GM10266 (cell line): Measurements from ENCODE around the gene LRRC1.

Experiments
- DNase-seq: peaks from one replicate; pipeline ENCODE4 v3.0.0; 2012; ENCODE audit errors: extremely low spot score
- TF ChIP-seq, protein P1 (sequence below): IDR thresholded peaks from 2 replicates; pipeline ENCODE4 v1.5.1; 2012; ENCODE audit warnings: mild to moderate bottlenecking, low read depth; ENCODE audit not compliant: control insufficient read depth, insufficient read depth; ENCODE audit errors: missing control alignments

Gene LRRC1

DNA sequence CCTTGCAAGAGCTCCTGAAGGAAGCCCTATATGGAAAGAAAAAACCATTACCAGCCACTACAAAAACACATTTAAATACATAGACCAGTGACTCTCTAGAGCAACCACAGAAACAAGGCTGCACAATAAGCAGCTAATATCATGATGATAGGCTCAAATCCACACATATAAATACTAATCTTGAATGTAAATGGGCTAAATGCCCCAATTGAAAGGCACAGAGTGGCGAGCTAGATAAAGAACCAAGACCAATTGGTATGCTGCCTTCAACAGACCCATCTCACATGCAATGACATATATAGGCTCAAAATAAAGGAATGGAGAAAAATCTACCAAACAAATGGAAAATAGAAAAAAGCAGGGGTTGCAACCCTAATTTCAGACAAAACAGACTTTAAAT is 153.0 kb downstream of the LRRC1 start:
- DNase-seq, result no peak
- TF ChIP-seq, protein P1, sequence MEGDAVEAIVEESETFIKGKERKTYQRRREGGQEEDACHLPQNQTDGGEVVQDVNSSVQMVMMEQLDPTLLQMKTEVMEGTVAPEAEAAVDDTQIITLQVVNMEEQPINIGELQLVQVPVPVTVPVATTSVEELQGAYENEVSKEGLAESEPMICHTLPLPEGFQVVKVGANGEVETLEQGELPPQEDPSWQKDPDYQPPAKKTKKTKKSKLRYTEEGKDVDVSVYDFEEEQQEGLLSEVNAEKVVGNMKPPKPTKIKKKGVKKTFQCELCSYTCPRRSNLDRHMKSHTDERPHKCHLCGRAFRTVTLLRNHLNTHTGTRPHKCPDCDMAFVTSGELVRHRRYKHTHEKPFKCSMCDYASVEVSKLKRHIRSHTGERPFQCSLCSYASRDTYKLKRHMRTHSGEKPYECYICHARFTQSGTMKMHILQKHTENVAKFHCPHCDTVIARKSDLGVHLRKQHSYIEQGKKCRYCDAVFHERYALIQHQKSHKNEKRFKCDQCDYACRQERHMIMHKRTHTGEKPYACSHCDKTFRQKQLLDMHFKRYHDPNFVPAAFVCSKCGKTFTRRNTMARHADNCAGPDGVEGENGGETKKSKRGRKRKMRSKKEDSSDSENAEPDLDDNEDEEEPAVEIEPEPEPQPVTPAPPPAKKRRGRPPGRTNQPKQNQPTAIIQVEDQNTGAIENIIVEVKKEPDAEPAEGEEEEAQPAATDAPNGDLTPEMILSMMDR, result no peak

- TF ChIP-seq, protein P1, result no peak
- no peak for DNase-seq
Observed at GRCh38 chr6:53951383-53951782, 156.6 kb downstream of the LRRC1 start.

GRCh38 chr6:53956068-53956711 is 161.4 kb downstream of the LRRC1 start:
- DNase-seq, result peak; percentile 11
- TF ChIP-seq, protein P1, result peak; percentile 57

- TF ChIP-seq, protein P1, result no peak
- no peak for DNase-seq
Observed at GRCh38 chr6:53956804-53957203, 162.0 kb downstream of the LRRC1 start.

DNA sequence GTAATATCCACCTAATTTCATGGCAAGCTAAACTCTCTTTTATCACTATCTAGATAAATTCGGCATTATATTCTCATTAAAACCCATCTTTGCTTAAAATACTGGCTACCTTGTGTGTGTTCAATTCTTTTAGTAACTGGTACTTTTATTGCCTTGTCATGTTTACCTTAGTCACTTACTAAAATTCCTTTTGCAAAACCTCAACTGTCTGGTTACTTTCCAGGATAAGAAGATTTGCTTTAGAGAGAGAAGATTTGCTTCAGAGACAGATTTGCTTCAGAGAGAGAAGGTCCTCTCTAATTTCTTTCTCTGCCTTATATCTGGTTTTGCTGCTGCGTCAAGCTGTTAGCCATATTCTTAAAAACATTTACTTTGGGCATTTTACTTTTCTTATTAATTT is 164.9 kb downstream of the LRRC1 start:
- DNase-seq, result no peak

GRCh38 chr6:53960311-53960710 is 165.5 kb downstream of the LRRC1 start:
- TF ChIP-seq, protein P1, result no peak
- DNase-seq, result no peak

More for the DNA sequence above, 164.9 kb downstream of the LRRC1 start:
- TF ChIP-seq, protein P1, result no peak

DNA sequence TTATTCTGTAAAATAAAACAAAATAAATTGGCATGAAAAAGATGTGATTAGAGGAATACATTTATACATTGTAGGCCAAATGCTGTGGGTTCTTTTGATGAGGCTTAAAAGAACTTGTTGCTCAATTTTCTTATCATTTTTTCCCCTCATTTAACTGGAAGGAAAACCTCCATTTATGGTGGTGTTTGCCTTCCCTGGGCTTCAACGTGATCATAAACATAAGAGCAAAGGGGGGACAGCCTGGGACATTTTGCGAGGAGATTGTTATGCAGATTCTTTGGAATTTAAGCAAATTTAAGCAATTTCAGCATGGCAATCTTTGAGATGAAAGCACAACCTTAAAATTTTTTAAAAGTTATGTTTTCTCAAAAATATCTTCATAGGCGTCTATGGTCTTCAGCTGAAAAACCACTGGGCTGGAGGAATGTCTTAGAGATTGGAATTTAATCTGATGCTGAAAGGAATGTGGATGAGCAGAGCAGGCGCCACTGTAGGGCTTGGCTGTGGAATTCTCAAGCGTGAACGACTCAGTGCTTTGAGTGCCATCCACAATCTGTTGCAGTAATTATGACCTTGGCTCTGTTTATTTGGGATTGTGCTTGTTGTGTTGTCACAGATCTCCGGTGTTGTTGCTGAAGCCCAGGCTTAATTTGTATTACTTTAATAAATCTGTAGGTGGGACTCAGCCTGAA is 167.0 kb downstream of the LRRC1 start:
- TF ChIP-seq, protein P1, result no peak
- DNase-seq, result no peak
